DMS 273 (cell line): ENCODE results near the gene BLOC1S5.
"Not testable (repeated sequence)": the region's sequence is repeated elsewhere in the genome, so short reads cannot be mapped to it uniquely, and the experiment has no call there.

Experiments used
- DNase-seq: peaks from one replicate; lab custom pipeline; 2025; ENCODE audit not compliant: unreplicated experiment; lab: John Stamatoyannopoulos, UW

The BLOC1S5 gene

DNA sequence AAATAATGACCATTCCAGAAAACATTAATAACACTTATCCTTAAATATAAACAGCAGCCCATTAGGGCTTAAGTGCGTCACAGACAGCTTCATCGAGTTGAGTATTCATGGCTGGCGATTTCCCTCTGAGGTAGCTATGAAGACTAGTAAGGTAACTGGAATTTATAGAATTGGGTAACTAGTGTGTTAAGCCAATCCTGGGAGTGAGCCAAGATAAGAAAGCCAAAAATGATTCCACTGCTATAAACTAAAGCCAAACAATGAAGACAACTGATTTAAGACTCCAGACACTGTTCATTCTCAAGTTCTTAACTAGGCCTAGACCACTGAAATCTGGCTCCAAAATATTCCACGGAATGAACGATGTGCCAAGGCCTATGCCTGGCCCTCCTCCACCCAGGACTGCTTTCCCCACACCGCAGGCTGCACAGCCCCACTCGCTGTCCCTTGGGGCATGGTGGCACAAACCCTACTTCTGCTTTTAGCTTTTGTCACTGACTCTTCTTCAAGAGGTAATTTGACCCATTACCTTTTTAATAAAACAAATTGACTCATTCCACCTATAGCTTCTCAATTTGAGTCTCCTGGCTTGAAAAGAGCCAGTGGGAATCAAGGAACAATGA, 66.0 kb downstream of the BLOC1S5 start:
- no peak for DNase-seq

DNA sequence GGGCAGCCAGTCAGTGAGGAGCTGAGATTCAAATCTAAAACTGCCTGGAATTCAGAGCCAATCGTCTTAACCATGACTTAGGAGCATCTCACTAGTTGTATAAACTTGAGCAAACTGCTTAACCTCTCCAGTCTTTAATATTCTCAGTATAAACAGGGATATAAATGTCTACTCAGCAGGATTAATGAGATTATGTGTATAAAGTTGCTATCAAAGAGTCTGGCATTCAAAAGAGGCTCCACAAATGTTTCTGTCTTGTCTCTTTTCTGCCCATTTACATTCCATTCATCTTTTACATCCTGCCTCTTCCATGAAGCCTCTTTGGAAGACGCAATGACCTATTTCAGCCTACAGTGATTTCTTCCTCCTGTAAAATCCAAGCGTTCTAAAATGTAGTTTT, 66.9 kb downstream of the BLOC1S5 start:
- DNase-seq, result no peak

DNA sequence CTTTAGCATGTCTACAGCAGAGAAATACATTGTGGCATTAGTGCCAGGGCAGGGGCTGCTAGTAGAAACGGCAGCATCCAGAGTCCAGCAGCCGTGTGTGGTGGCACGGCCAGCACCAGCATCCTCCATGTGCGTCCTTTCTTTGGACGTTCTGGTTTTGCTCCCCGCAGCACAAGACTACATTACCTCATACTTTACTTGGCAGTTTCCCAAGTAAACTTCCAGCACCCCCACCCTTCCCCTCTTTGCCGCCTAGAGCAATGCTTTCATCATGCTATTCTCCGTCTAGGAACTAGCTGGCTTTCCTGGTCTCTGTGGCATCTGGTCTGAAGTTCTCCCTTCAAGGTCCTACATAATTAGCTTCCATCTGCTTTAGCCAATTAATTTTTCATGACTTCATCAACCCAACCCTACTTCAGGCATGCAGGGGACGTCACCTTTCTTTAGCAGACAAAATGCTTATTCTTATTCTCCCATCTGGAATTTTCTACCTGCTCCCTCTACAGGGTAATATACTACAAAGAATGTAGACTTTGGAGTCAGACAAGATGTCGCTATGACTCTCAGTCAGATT, 67.6 kb downstream of the BLOC1S5 start:
- DNase-seq, result peak; percentile 94

DNA sequence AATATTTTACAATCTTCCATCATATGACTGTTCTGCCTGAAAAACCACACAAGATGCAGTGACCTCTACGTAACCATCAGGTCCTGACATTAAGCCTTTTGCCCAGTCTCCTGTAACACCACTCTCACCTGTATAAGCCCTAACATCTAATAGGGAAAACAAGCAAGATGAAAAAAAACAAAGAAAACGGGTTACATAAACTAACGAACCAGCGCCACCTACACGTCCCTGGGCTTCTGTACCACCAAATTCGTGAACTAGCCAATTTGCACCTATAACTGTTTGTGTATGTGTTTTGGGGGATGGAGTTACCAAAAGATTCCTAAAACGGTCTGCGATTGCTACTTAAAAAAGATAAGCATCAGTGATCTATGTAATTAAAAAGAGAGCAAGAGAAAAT, 70.2 kb downstream of the BLOC1S5 start:
- no peak for DNase-seq

DNA sequence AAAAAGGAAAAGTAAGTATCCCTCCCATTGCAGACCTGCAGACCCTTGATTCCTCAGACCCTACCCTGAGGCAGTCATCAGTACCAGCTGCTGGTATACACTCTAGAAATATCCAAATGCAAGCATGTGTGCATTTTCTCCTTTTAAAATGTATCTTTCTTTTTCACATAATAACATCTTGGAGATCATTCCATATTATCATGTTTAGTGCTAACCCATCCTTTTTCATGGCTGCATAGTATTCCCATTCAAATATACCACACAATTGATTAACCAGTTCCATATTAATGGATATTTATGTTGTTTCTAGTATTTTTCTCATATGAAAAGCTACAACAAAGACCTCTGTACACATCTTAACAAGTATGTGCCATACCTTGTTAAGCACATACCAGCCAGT, 70.8 kb downstream of the BLOC1S5 start:
- no peak for DNase-seq

DNA sequence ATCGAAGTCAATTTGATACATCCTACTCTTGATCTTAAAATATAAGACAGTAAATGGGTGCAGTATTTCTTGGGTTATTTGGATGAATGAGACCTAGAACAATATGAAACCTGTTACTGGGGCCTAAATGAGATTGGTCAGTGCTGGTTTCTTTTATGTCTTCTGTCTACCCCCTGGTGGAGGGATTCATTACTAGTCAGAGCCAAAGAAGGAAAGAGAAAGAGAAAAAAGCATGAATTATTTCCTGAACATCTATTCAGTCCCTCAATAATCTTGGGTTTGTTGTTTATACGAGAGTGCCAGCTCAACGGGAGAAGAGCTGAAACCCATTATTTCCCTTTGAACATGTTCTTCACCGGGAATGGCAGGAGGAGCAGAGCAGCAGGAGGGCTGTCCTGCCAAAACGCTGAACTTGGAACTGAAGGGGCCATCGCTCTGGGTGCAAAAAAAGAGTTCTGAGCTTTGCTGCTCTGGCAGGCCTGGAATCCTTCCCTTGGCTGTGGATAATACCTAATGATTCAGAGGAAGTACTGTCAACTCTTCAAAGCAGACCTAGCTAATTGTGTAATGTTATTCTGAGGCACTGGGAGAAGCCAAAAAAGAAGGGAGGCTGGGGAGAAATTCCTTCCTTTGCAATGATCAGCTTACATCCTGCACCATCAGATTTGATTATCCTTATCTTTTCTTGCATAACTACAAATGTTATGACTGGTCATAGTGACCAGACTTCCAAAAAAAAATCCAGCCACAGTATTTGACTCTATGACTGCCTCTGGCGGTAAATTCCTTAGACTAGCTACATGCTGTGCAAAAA, 72.0 kb downstream of the BLOC1S5 start:
- peak; percentile 64 for DNase-seq

DNA sequence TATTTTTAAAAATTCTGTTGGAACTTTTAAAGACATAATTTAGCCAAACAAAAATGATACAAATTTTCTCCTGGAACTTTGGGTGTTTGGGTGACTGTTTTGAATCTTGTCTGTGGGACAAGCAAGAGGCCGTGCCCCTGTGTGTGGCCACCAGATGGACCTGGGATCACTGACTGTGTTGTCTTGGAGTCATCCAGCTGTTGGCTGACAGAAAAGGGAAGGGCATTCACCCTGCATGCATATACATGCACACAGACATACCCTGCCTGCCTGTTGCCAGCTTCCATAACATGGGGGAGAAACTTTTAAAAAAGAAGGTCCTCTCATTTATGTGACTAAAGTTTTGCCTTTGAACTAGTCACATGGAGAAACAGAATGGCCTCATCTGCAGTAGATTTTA, 72.7 kb downstream of the BLOC1S5 start:
- peak; percentile 34 for DNase-seq

DNA sequence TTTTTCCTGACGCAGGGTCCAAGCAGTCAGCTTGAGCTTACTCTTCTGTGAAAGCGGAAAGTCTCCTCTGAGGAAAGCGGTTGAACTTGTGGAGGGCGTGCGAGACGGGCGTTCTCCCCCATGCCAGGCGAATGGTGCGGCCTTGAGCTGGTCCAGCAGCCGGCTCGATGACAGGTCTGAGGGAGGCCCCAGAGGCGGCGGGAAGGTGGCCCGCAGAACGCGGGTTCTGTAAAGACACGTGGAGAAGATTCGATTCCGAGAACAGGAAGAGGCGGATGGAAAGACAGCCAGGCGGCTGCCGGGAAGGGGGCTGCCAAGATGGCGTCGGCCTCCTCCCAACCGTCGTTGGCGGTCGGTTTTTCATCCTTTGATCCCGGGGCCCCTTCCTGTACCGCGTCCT, 78.0 kb downstream of the BLOC1S5 start:
- no peak for DNase-seq

DNA sequence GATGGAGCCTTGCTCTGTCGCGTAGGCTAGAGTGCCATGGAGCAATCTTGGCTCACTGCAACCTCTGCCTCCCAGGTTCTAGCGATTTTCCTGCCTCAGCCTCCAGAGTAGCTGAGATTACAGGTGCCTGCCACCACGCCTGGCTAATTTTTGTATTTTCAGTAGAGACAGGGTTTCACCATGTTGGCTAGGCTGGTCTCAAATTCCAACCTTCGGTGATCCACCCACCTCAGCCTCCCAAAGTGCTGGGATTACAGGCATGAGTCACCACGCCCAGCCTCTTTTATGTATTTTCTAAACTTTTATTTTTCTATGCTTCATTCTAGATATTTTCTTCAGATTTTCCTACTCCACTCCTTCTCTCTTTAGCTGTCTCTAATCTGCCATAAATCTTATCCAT, 80.2 kb downstream of the BLOC1S5 start:
- DNase-seq, result not testable (repeated sequence)

DNA sequence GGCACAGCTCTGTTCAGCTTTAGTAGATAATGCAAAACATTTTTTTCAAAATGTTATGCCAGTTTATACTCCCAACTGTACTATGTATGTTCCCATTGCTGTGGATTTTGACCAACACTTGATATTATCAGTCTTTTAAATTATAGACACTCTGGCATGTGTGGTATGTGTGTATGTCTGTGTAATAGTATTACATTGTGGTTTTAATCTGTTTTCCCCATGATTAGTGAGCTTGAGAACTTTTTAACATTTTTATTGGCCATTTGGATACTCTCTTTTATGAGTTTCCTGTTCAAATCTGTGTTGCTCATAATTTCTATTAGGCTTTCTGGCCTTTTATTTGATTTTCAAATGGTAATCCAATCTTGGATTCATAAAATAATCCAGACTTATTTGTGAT, 84.4 kb downstream of the BLOC1S5 start:
- DNase-seq, result no peak

DNA sequence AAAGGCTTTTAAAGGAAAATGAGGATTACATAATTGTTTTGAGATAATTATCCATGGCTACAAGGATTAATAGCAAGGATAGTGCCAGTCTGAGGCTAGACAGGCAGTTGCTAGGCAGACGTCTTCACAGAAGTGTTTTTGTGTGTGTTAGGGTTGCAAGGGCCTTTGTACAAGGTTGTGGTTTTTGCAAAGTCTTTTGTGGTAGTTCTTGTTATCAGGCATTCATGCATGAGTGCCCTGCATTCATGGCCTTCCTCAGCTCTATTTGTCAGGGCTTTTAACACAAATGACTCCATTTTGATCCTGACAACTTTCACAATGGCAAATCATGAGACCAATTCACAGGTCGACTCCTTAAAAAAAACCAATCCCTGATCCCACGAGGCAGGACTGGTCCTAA, 85.5 kb downstream of the BLOC1S5 start:
- no peak for DNase-seq

DNA sequence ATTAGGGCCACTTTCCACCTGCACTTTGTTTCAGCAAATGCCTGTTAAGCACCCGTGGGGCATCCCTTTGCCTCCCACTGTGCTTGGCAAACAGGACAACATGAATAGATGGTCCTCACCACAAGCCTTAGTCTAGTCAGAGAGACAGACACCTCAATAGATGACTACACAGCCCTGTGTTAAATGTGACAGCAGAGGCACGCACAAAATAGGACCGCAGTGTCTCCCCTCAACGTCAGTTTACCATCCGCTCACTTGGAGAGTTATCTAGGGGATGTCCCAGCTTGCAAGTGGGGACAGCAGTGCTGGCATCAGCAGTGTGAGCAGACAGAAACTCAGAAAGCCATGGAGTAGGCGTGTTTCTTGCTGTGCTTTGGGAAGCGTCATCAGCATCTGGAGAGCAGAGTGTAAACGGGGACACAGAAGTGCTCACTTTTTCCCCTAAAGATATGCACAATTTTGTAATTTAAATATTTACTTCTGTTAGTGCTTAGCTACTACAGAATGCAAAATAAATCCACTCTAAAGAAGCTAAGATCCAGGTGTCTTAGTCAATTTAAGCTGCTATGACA, 87.6 kb downstream of the BLOC1S5 start:
- DNase-seq, result no peak

DNA sequence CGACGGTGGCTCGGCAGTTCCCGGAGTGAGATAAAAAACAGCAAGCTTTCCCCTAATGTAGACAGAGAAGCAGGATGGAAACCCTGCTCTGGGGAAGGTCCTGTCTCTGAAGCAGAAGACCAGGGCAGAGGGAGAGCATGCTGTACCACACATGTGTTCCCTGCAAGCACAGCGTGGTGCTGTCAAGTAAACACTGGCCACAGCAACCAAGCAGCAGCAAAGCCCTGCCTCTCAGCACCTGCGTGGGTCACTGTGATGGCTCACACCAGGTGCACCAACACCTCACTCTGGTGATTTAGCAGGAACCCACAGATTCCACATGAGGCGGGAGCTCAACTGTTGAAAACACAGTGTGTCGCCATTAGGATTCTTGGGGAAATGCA, 88.4 kb downstream of the BLOC1S5 start:
- DNase-seq, result no peak

DNA sequence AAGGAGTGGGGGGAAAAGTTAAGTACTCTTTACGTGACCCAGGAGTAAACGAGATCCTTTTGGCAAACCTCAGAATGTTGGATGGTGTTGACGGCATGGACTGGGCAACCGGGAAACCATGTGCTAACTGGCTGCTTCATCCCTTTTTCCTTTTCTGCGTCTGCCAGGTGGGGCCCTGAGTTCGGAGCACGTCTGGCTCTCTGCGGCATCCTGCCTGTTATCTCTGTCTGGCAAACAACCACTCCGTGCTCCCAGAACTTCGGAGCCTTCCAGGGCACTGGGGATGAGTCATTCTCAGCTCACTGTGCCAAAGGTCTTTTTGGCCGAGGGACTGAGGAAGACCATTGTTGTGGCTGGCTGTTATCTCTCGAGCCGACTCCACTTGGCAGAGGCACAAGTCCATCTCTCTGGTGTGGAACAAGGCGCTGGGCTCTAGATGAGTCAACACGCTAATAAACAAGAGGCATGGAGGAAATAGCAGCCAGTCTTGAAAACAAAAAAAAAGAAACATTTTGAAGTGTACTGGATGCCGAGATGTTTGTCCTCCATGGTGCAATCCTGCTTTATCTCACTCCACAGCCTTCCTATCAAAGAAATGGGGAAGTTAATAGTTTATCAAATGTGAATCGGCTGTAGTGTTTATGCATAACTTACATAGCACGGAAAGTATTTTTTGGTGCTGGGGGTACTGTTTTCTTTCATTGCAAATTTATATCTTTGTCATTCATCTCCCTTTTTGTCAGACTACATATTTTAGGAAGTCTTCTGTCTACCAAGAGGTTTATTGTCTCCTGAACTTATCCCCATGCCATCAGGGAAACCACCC, 89.0 kb downstream of the BLOC1S5 start:
- peak; percentile 59 for DNase-seq

DNA sequence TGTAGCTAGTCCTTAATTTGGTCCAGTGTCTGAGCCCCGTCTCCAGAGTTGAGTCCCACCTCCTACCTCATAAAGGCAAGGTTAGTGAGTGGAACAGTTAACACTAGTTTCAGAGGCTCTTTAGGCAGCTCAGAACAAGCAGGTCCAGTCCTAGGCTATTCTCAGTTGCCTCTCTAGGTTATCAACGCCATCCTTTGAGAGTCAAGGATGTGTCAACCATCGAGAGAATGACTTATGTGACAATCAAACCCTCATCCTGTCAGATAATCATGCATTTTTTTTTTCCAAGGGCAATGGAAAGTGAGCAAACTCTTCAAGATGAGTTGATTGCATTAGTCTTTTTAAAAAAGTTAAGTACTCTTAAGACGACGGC, 89.6 kb downstream of the BLOC1S5 start:
- DNase-seq, result no peak

DNA sequence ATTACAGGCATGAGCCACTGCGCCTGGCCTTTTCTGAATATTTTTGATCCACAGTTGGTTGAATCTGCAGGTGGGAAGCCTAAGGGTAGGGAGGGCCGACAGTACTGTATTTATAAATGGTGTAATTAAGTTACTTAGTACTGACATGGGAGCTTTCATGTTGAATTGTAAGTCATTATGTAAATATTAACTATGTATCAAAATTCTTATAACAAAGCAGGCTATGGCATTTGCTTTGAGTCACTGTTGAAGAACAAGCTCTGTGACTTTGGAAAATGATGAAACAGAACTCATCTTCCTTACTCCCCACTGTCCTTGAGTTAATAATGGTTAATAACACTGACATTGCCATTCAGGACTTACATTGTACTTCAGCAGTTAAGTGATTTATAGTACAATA, 90.6 kb downstream of the BLOC1S5 start:
- DNase-seq, result no peak

DNA sequence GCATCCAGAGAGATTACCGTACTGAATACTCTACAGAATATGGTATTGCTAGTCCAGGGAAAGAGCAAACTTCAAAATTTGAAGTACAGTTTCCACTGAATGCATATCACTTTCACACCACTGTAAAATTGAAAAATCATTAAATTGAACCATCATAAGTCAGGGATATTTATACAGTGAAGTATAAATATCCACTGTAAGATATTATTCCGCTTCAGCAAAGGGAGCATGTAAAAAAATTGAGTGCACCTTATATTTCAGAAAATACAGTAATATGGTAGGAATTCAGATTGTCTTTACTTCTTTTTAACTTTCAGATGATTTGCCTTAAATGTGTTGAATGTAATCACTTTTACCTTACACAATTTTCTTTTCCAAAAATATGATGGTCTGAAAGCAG, 92.7 kb downstream of the BLOC1S5 start:
- no peak for DNase-seq

DNA sequence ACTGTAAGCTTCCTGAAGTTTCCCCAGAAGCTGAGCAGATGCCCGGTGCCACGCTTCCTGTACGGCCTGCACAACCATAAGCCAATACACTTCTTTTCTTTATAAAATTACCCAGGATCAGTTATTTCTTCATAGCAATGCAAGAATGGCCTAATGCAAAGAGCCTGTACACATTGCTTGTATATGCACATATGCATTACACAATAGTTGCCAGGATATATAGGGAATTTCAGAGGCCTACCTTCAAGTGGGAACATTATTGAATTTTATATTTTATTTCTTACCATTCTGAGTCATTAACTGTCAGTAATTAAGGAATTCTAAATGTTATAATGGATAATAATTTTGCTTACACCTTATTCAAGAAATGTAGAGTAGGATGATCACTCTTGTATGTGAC, 93.6 kb downstream of the BLOC1S5 start:
- DNase-seq, result no peak
